ENCODE results near the gene EGLN2.
"Not testable (repeated sequence)": the region's sequence is repeated elsewhere in the genome, so short reads cannot be mapped to it uniquely, and the experiment has no call there.

Gene EGLN2

GRCh38 chr19:40813182-40813581 is 14.2 kb downstream of the EGLN2 start:
- Histone ChIP-seq H3K4me3 (ENCODE audit: low read depth, low read length) (no peak overlapping the region), H3K4me1 (ENCODE audit: control insufficient read depth, insufficient read depth, low read length) (peaks cover 3% of the 10 kb centered on the region), H3K36me3 (ENCODE audit: control insufficient read depth, insufficient read depth, low read length) (peaks cover 11% of the 10 kb centered on the region), H3K9me3 (ENCODE audit: control insufficient read depth, insufficient read depth, low read length) (no peaks in the 10 kb centered on the region), H3K9ac (ENCODE audit: low read depth, low read length) (no peak overlapping the region), H3K27me3 (ENCODE audit: control insufficient read depth, insufficient read depth, low read length) (peaks cover 13% of the 10 kb centered on the region)

GRCh38 chr19:40815223-40815622 is 16.2 kb downstream of the EGLN2 start:
- no peaks in the 10 kb centered on the region for H3K36me3 ChIP-seq (ENCODE audit: control insufficient read depth, insufficient read depth, low read length)
- no peaks in the 10 kb centered on the region for H3K4me1 ChIP-seq (ENCODE audit: control insufficient read depth, insufficient read depth, low read length)
- no peak overlapping the region for H3K9ac ChIP-seq (ENCODE audit: low read depth, low read length)
- H3K4me3 ChIP-seq (ENCODE audit: low read depth, low read length) = no peak overlapping the region
- no peaks in the 10 kb centered on the region for H3K9me3 ChIP-seq (ENCODE audit: control insufficient read depth, insufficient read depth, low read length)
- peaks cover 13% of the 10 kb centered on the region for H3K27me3 ChIP-seq (ENCODE audit: control insufficient read depth, insufficient read depth, low read length)

- H3K4me3 ChIP-seq (ENCODE audit: low read depth, low read length); H3K9ac ChIP-seq (ENCODE audit: low read depth, low read length); H3K4me1 ChIP-seq (ENCODE audit: control insufficient read depth, insufficient read depth, low read length); H3K36me3 ChIP-seq (ENCODE audit: control insufficient read depth, insufficient read depth, low read length); H3K27me3 ChIP-seq (ENCODE audit: control insufficient read depth, insufficient read depth, low read length); H3K9me3 ChIP-seq (ENCODE audit: control insufficient read depth, insufficient read depth, low read length): not testable (repeated sequence)
Measured at GRCh38 chr19:40818480-40819399, 19.7 kb downstream of the EGLN2 start.

GRCh38 chr19:40819479-40820234 is 20.7 kb downstream of the EGLN2 start:
- not testable (repeated sequence) for H3K36me3 ChIP-seq (ENCODE audit: control insufficient read depth, insufficient read depth, low read length); H3K4me1 ChIP-seq (ENCODE audit: control insufficient read depth, insufficient read depth, low read length); H3K9me3 ChIP-seq (ENCODE audit: control insufficient read depth, insufficient read depth, low read length); H3K27me3 ChIP-seq (ENCODE audit: control insufficient read depth, insufficient read depth, low read length); H3K4me3 ChIP-seq (ENCODE audit: low read depth, low read length); H3K9ac ChIP-seq (ENCODE audit: low read depth, low read length)

- H3K27me3 ChIP-seq (ENCODE audit: control insufficient read depth, insufficient read depth, low read length) = peaks cover 4% of the 10 kb centered on the region
- no peaks in the 10 kb centered on the region for H3K4me1 ChIP-seq (ENCODE audit: control insufficient read depth, insufficient read depth, low read length)
- H3K9ac ChIP-seq (ENCODE audit: low read depth, low read length) = no peak overlapping the region
- no peaks in the 10 kb centered on the region for H3K9me3 ChIP-seq (ENCODE audit: control insufficient read depth, insufficient read depth, low read length)
- no peak overlapping the region for H3K4me3 ChIP-seq (ENCODE audit: low read depth, low read length)
- H3K36me3 ChIP-seq (ENCODE audit: control insufficient read depth, insufficient read depth, low read length) = no peaks in the 10 kb centered on the region
Measured at GRCh38 chr19:40822161-40822560, 23.2 kb downstream of the EGLN2 start.

GRCh38 chr19:40822704-40823553 is 23.9 kb downstream of the EGLN2 start:
- H3K4me3 ChIP-seq (ENCODE audit: low read depth, low read length); H3K4me1 ChIP-seq (ENCODE audit: control insufficient read depth, insufficient read depth, low read length); H3K36me3 ChIP-seq (ENCODE audit: control insufficient read depth, insufficient read depth, low read length); H3K27me3 ChIP-seq (ENCODE audit: control insufficient read depth, insufficient read depth, low read length); H3K9ac ChIP-seq (ENCODE audit: low read depth, low read length); H3K9me3 ChIP-seq (ENCODE audit: control insufficient read depth, insufficient read depth, low read length): not testable (repeated sequence)

- not testable (repeated sequence) for H3K27me3 ChIP-seq (ENCODE audit: control insufficient read depth, insufficient read depth, low read length); H3K9me3 ChIP-seq (ENCODE audit: control insufficient read depth, insufficient read depth, low read length); H3K9ac ChIP-seq (ENCODE audit: low read depth, low read length); H3K4me1 ChIP-seq (ENCODE audit: control insufficient read depth, insufficient read depth, low read length); H3K4me3 ChIP-seq (ENCODE audit: low read depth, low read length); H3K36me3 ChIP-seq (ENCODE audit: control insufficient read depth, insufficient read depth, low read length)
Measured at GRCh38 chr19:40824916-40825315, 25.9 kb downstream of the EGLN2 start.

- not testable (repeated sequence) for H3K36me3 ChIP-seq (ENCODE audit: control insufficient read depth, insufficient read depth, low read length); H3K27me3 ChIP-seq (ENCODE audit: control insufficient read depth, insufficient read depth, low read length); H3K9me3 ChIP-seq (ENCODE audit: control insufficient read depth, insufficient read depth, low read length); H3K4me1 ChIP-seq (ENCODE audit: control insufficient read depth, insufficient read depth, low read length); H3K4me3 ChIP-seq (ENCODE audit: low read depth, low read length); H3K9ac ChIP-seq (ENCODE audit: low read depth, low read length)
Measured at GRCh38 chr19:40825460-40826095, 26.6 kb downstream of the EGLN2 start.

- H3K9me3 ChIP-seq (ENCODE audit: control insufficient read depth, insufficient read depth, low read length); H3K9ac ChIP-seq (ENCODE audit: low read depth, low read length); H3K4me3 ChIP-seq (ENCODE audit: low read depth, low read length); H3K36me3 ChIP-seq (ENCODE audit: control insufficient read depth, insufficient read depth, low read length); H3K27me3 ChIP-seq (ENCODE audit: control insufficient read depth, insufficient read depth, low read length); H3K4me1 ChIP-seq (ENCODE audit: control insufficient read depth, insufficient read depth, low read length): not testable (repeated sequence)
Measured at GRCh38 chr19:40826312-40826698, 27.3 kb downstream of the EGLN2 start.

GRCh38 chr19:40826699-40827385 is 27.9 kb downstream of the EGLN2 start:
- not testable (repeated sequence) for H3K9ac ChIP-seq (ENCODE audit: low read depth, low read length); H3K27me3 ChIP-seq (ENCODE audit: control insufficient read depth, insufficient read depth, low read length); H3K4me3 ChIP-seq (ENCODE audit: low read depth, low read length); H3K9me3 ChIP-seq (ENCODE audit: control insufficient read depth, insufficient read depth, low read length); H3K4me1 ChIP-seq (ENCODE audit: control insufficient read depth, insufficient read depth, low read length); H3K36me3 ChIP-seq (ENCODE audit: control insufficient read depth, insufficient read depth, low read length)
